ENCODE data around the gene LTO1. TPM values are rescaled to one million over a fixed set of nuclear protein-coding genes. Genes with fewer than 3 reads are reported as not detected.
A peak's percentile ranks its signal among the peaks of the same experiment; 100 is the strongest.

Gene LTO1
- polyA plus RNA-seq (2013, experiment 1 of 2), result 10.7 TPM
- 13.1 TPM for polyA plus RNA-seq (2013, experiment 2 of 2)

- H3K9ac ChIP-seq (ENCODE audit: low read depth, low read length), result peak within 1 kb of the TSS; percentile 92
- H3K36me3 ChIP-seq (ENCODE audit: insufficient read depth, low read length), result peaks cover 19% of the 10 kb centered on the region
- no peaks in the 10 kb centered on the region for H3K9me3 ChIP-seq (ENCODE audit: insufficient read depth, low read depth, low read length)
- peak within 1 kb of the TSS; percentile 58 for H3K27ac ChIP-seq (ENCODE audit: low read depth, low read length)
- WGBS, result 6% methylated on average over 72 of the region's 72 CpGs
- H3K4me3 ChIP-seq (ENCODE audit: low read length), result peak within 1 kb of the TSS; percentile 89
- H3K27me3 ChIP-seq (ENCODE audit: insufficient read depth, low read length), result no peaks in the 10 kb centered on the region
- peaks cover 4% of the 10 kb centered on the region; the same call in 1 of the 2 replicates for H3K4me1 ChIP-seq (ENCODE audit: insufficient read depth, low read length)
Measured at GRCh38 chr11:69674886-69675714, at the start of gene LTO1. LTO1 (minus strand) TSS chr11:69675353; CDS start chr11:69675239, 114 bp downstream.

GRCh38 chr11:69721745-69722144 lies 46.6 kb upstream of the LTO1 start:
- Histone ChIP-seq H3K4me3 (ENCODE audit: low read length) (no peak overlapping the region), H3K27me3 (ENCODE audit: insufficient read depth, low read length) (peaks cover 28% of the 10 kb centered on the region), H3K9ac (ENCODE audit: low read depth, low read length) (no peak overlapping the region), H3K36me3 (ENCODE audit: insufficient read depth, low read length) (no peaks in the 10 kb centered on the region), H3K27ac (ENCODE audit: low read depth, low read length) (no peak overlapping the region), H3K9me3 (ENCODE audit: insufficient read depth, low read depth, low read length) (no peaks in the 10 kb centered on the region), H3K4me1 (ENCODE audit: insufficient read depth, low read length) (0 out of 2 replicates have a peak, but pooled peaks cover 6% of the 10 kb centered on the region)
- WGBS, result 70% methylated on average over 9 of the region's 9 CpGs

- Histone ChIP-seq H3K4me1 (ENCODE audit: insufficient read depth, low read length) (0 out of 2 replicates have a peak, but pooled peaks cover 6% of the 10 kb centered on the region), H3K9ac (ENCODE audit: low read depth, low read length) (no peak overlapping the region), H3K27me3 (ENCODE audit: insufficient read depth, low read length) (peaks cover 29% of the 10 kb centered on the region), H3K9me3 (ENCODE audit: insufficient read depth, low read depth, low read length) (no peaks in the 10 kb centered on the region), H3K4me3 (ENCODE audit: low read length) (no peak overlapping the region), H3K27ac (ENCODE audit: low read depth, low read length) (no peak overlapping the region), H3K36me3 (ENCODE audit: insufficient read depth, low read length) (no peaks in the 10 kb centered on the region)
- 80% methylated on average over 14 of the region's 14 CpGs for WGBS
Measured at GRCh38 chr11:69721106-69721505, 46.0 kb upstream of the LTO1 start.

- Histone ChIP-seq H3K4me3 (ENCODE audit: low read length) (no peak overlapping the region), H3K36me3 (ENCODE audit: insufficient read depth, low read length) (no peaks in the 10 kb centered on the region), H3K9ac (ENCODE audit: low read depth, low read length) (no peak overlapping the region), H3K27me3 (ENCODE audit: insufficient read depth, low read length) (peaks cover 29% of the 10 kb centered on the region), H3K27ac (ENCODE audit: low read depth, low read length) (no peak overlapping the region), H3K4me1 (ENCODE audit: insufficient read depth, low read length) (0 out of 2 replicates have a peak, but pooled peaks cover 6% of the 10 kb centered on the region), H3K9me3 (ENCODE audit: insufficient read depth, low read depth, low read length) (no peaks in the 10 kb centered on the region)
- WGBS, result 94% methylated on average over 8 of the region's 8 CpGs
Measured at GRCh38 chr11:69718912-69719311, 43.8 kb upstream of the LTO1 start.

- H3K4me1 ChIP-seq (ENCODE audit: insufficient read depth, low read length), result 0 out of 2 replicates have a peak, but pooled peaks cover 6% of the 10 kb centered on the region
- H3K27ac ChIP-seq (ENCODE audit: low read depth, low read length), result no peak overlapping the region
- H3K9me3 ChIP-seq (ENCODE audit: insufficient read depth, low read depth, low read length), result no peaks in the 10 kb centered on the region
- H3K9ac ChIP-seq (ENCODE audit: low read depth, low read length), result no peak overlapping the region
- peaks cover 29% of the 10 kb centered on the region for H3K27me3 ChIP-seq (ENCODE audit: insufficient read depth, low read length)
- H3K36me3 ChIP-seq (ENCODE audit: insufficient read depth, low read length), result no peaks in the 10 kb centered on the region
- H3K4me3 ChIP-seq (ENCODE audit: low read length), result no peak overlapping the region
- 6% methylated on average over 13 of the region's 13 CpGs for WGBS
Measured at GRCh38 chr11:69718147-69718546, 43.0 kb upstream of the LTO1 start.

GRCh38 chr11:69716891-69717747 lies 42.0 kb upstream of the LTO1 start:
- H3K36me3 ChIP-seq (ENCODE audit: insufficient read depth, low read length), result no peaks in the 10 kb centered on the region
- peaks cover 29% of the 10 kb centered on the region for H3K27me3 ChIP-seq (ENCODE audit: insufficient read depth, low read length)
- H3K4me3 ChIP-seq (ENCODE audit: low read length), result no peak overlapping the region
- 73% methylated on average over 5 of the region's 6 CpGs for WGBS
- no peaks in the 10 kb centered on the region for H3K9me3 ChIP-seq (ENCODE audit: insufficient read depth, low read depth, low read length)
- H3K27ac ChIP-seq (ENCODE audit: low read depth, low read length), result no peak overlapping the region
- H3K4me1 ChIP-seq (ENCODE audit: insufficient read depth, low read length), result peaks cover 6% of the 10 kb centered on the region; the same call in 1 of the 2 replicates
- H3K9ac ChIP-seq (ENCODE audit: low read depth, low read length), result no peak overlapping the region

- 91% methylated on average over 11 of the region's 11 CpGs for WGBS
- Histone ChIP-seq H3K4me1 (ENCODE audit: insufficient read depth, low read length) (peaks cover 9% of the 10 kb centered on the region; the same call in 1 of the 2 replicates), H3K9me3 (ENCODE audit: insufficient read depth, low read depth, low read length) (no peaks in the 10 kb centered on the region), H3K4me3 (ENCODE audit: low read length) (no peak overlapping the region), H3K27ac (ENCODE audit: low read depth, low read length) (no peak overlapping the region), H3K27me3 (ENCODE audit: insufficient read depth, low read length) (peaks cover 23% of the 10 kb centered on the region), H3K9ac (ENCODE audit: low read depth, low read length) (no peak overlapping the region), H3K36me3 (ENCODE audit: insufficient read depth, low read length) (no peaks in the 10 kb centered on the region)
Measured at GRCh38 chr11:69716099-69716498, 40.9 kb upstream of the LTO1 start.

GRCh38 chr11:69715446-69715845 lies 40.3 kb upstream of the LTO1 start:
- H3K4me1 ChIP-seq (ENCODE audit: insufficient read depth, low read length), result peaks cover 9% of the 10 kb centered on the region; the same call in 1 of the 2 replicates
- H3K36me3 ChIP-seq (ENCODE audit: insufficient read depth, low read length), result no peaks in the 10 kb centered on the region
- H3K9me3 ChIP-seq (ENCODE audit: insufficient read depth, low read depth, low read length), result no peaks in the 10 kb centered on the region
- no peak overlapping the region for H3K4me3 ChIP-seq (ENCODE audit: low read length)
- no peak overlapping the region for H3K9ac ChIP-seq (ENCODE audit: low read depth, low read length)
- no peak overlapping the region for H3K27ac ChIP-seq (ENCODE audit: low read depth, low read length)
- 93% methylated on average over 19 of the region's 19 CpGs for WGBS
- peaks cover 22% of the 10 kb centered on the region for H3K27me3 ChIP-seq (ENCODE audit: insufficient read depth, low read length)

GRCh38 chr11:69711822-69712801 lies 37.0 kb upstream of the LTO1 start:
- Histone ChIP-seq H3K4me3 (ENCODE audit: low read length) (no peak overlapping the region), H3K9ac (ENCODE audit: low read depth, low read length) (no peak overlapping the region), H3K36me3 (ENCODE audit: insufficient read depth, low read length) (no peaks in the 10 kb centered on the region), H3K4me1 (ENCODE audit: insufficient read depth, low read length) (peaks cover 11% of the 10 kb centered on the region), H3K27me3 (ENCODE audit: insufficient read depth, low read length) (peaks cover 5% of the 10 kb centered on the region; the same call in 1 of the 2 replicates), H3K27ac (ENCODE audit: low read depth, low read length) (no peak overlapping the region), H3K9me3 (ENCODE audit: insufficient read depth, low read depth, low read length) (no peaks in the 10 kb centered on the region)
- WGBS, result 86% methylated on average over 28 of the region's 28 CpGs

- H3K27ac ChIP-seq (ENCODE audit: low read depth, low read length), result no peak overlapping the region
- H3K9me3 ChIP-seq (ENCODE audit: insufficient read depth, low read depth, low read length), result no peaks in the 10 kb centered on the region
- 71% methylated on average over 14 of the region's 15 CpGs for WGBS
Measured at GRCh38 chr11:69708736-69709401, 33.7 kb upstream of the LTO1 start.

More at GRCh38 chr11:69708736-69709401, 33.7 kb upstream of the LTO1 start:
- H3K4me3 ChIP-seq (ENCODE audit: low read length), result no peak overlapping the region
- no peak overlapping the region for H3K9ac ChIP-seq (ENCODE audit: low read depth, low read length)
- H3K27me3 ChIP-seq (ENCODE audit: insufficient read depth, low read length), result peaks cover 27% of the 10 kb centered on the region
- H3K4me1 ChIP-seq (ENCODE audit: insufficient read depth, low read length), result peaks cover 31% of the 10 kb centered on the region
- no peaks in the 10 kb centered on the region for H3K36me3 ChIP-seq (ENCODE audit: insufficient read depth, low read length)
